ENCODE data around the gene GFPT2.

DNA sequence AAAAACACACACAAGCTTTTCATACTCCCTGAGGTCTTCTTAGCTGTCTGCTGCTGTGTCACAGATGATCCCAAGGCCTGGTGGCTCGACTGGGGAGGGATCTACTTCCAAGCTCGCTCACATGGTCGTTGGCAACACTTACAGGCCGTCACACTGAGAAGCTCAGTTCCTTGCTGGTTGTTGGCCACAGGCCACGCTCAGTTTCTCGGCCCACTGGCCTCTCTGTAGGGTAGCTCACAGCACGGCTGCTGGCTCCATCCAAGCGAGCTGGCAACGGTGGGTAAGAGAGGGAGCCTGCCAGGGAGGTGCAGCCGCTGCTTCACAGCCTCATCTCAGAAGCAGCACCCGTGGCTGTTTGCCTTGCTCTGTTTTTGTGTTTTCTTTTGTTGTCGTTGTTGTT is 43.8 kb upstream of the GFPT2 start:
- no peak for TF ChIP-seq POLR2AphosphoS5 (IDR thresholded peaks at IDR 0.05; ENCODE audit: low read depth, low read length)
- TF ChIP-seq POLR2A (IDR thresholded peaks at IDR 0.05; ENCODE audit: control extremely low read depth in 1 of 2, low read depth in 2 of 2, low read length in 2 of 2): no peak
- TF ChIP-seq, protein P1, sequence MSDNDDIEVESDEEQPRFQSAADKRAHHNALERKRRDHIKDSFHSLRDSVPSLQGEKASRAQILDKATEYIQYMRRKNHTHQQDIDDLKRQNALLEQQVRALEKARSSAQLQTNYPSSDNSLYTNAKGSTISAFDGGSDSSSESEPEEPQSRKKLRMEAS (IDR thresholded peaks at IDR 0.05): no peak

Measured in H1 (cell line).